ENCODE results near the gene CYB5B. TPM values are rescaled to one million over a fixed set of nuclear protein-coding genes. Genes with fewer than 3 reads are reported as not detected.
A peak's percentile ranks its signal among the peaks of the same experiment; 100 is the strongest.
"Not testable (repeated sequence)": the region's sequence is repeated elsewhere in the genome, so short reads cannot be mapped to it uniquely, and the experiment has no call there.

The CYB5B gene
- total RNA-seq, 1 donor from 2014 or later = 65.5 TPM

GRCh38 chr16:69435977-69436820 is 11.8 kb downstream of the CYB5B start:
- no peak for DNase-seq (ENCODE audit: missing footprints)
- peak; percentile 23 for ATAC-seq
- intact Hi-C loops (cut with DNase I) = no loop called here

GRCh38 chr16:69436896-69437295 is 12.5 kb downstream of the CYB5B start:
- intact Hi-C loops (cut with DNase I) = no loop called here
- ATAC-seq = no peak
- no peak for DNase-seq (ENCODE audit: missing footprints)

GRCh38 chr16:69438465-69438864 is 14.0 kb downstream of the CYB5B start:
- DNase-seq (ENCODE audit: missing footprints) (no peak), ATAC-seq (no peak)
- intact Hi-C loops (cut with DNase I) = no loop called here

DNA sequence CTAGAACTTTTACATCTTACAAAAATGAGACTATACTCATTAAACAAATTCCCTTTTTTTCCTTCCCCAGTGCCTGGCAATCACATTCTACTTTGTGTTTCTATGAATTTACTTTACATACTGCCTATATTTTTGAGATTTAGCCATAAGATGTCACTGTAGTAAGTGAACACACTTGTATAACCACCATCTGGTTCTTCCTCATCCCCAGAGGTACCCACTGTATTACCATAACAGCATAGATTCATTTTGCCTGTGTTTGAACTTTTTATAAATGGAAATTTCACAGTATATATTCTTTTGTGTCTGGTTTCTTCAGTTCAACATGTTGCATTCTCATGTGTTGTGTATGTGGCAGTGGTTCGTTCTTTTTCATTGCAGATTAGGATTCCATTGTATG is 15.8 kb downstream of the CYB5B start:
- intact Hi-C loops (cut with DNase I) = no loop called here
- no peak for ATAC-seq

GRCh38 chr16:69441030-69441429 is 16.6 kb downstream of the CYB5B start:
- DNase-seq (ENCODE audit: missing footprints); intact Hi-C loops (cut with DNase I); ATAC-seq: not testable (repeated sequence)

More for the DNA sequence above, 15.8 kb downstream of the CYB5B start:
- no peak for DNase-seq (ENCODE audit: missing footprints)

GRCh38 chr16:69443927-69444631 is 19.7 kb downstream of the CYB5B start:
- intact Hi-C loops (cut with DNase I) = no loop called here
- DNase-seq (ENCODE audit: missing footprints) (no peak), ATAC-seq (peak; percentile 78)

- no peak for DNase-seq (ENCODE audit: missing footprints)
- no peak for ATAC-seq
- intact Hi-C loops (cut with DNase I) = no loop called here
Measured at GRCh38 chr16:69444873-69445517, 20.6 kb downstream of the CYB5B start.

DNA sequence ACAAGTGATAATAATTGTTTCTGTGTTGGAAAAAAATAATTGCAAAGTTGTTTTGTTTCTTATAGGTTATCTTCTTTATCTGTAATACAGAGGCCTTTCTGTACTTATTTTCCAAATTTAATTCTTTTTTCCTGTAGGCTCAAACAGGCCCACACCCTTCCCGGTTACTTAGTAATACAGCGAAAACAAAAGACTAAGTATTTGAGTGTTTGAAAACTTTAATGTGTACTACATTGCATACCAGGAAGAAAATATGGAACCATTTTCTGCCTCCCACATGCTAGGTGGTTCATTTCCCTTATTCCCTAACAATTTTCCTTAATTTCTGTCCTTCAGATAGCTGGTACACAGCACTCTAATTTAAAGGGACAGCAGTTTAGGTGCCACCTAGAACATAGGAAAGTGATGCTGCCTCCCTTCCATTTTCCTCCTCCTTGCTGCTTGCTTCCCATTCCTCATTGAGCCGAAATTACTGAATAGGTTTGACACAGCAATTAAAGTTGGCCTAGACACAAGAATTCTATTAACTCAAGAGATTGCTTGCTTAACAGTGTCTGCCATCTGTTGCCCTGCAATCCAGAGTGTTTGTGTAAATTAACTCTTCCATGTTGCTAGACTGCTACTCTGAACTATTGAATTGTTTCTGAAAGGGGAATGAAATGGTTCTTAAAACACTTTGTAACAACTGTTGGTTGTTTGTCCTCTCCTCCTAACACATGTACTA is 24.2 kb downstream of the CYB5B start:
- intact Hi-C loops (cut with DNase I) = no loop called here
- ATAC-seq = peak; percentile 18
- DNase-seq (ENCODE audit: missing footprints) = no peak

- DNase-seq (ENCODE audit: missing footprints) (no peak), ATAC-seq (no peak)
- intact Hi-C loops (cut with DNase I) = no loop called here
Measured at GRCh38 chr16:69451166-69451565, 26.7 kb downstream of the CYB5B start.

- ATAC-seq = no peak
- intact Hi-C loops (cut with DNase I) = no loop called here
- DNase-seq (ENCODE audit: missing footprints) = no peak
Measured at GRCh38 chr16:69453936-69454335, 29.5 kb downstream of the CYB5B start.

GRCh38 chr16:69463876-69464275 is 39.5 kb downstream of the CYB5B start:
- no peak for ATAC-seq
- intact Hi-C loops (cut with DNase I) = no loop called here
- DNase-seq (ENCODE audit: missing footprints) = no peak

GRCh38 chr16:69465083-69465721 is 40.8 kb downstream of the CYB5B start:
- DNase-seq (ENCODE audit: missing footprints) (no peak), ATAC-seq (no peak)
- intact Hi-C loops (cut with DNase I) = no loop called here

- DNase-seq (ENCODE audit: missing footprints) (no peak), ATAC-seq (no peak)
- intact Hi-C loops (cut with DNase I) = no loop called here
Measured at GRCh38 chr16:69465881-69466280, 41.5 kb downstream of the CYB5B start.

DNA sequence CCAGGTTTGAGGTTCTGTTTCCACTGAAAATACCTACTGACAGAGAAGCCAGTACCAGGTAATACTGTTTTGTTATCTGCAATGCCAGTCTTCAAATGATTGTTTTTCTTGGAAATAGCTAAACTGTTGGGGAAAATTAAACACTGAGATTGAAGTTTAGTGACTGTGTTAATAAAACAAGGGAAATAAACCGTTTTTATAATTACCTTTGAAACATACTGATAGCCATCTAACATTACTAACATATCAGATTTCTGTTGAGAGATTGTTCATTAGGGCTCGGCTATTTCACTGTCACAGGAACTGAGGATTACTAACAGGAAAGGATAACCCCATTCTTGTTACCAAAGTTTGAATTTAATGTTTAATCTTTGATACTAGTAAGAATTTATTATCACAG is 42.1 kb downstream of the CYB5B start:
- no peak for DNase-seq (ENCODE audit: missing footprints)
- intact Hi-C loops (cut with DNase I) = no loop called here
- no peak for ATAC-seq

DNA sequence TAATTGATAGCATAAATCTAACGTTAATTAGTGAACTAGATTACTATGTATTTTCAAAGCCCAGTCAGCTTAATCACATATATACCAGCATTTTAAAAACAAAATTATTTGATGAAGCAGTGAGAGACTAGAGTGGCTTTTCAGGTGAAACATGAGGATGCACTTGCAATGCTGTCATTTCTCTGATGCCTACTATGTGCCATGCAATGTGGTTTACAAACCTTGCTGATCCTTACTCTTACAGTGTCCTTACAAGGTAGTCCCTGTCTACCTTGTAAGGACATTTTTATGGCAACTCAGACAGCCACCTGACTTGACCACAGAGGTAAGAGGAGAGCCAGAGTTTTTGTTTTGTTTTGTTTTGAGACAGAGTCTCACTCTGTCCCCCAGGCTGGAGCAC is 42.7 kb downstream of the CYB5B start:
- DNase-seq (ENCODE audit: missing footprints) = no peak
- ATAC-seq = no peak
- intact Hi-C loops (cut with DNase I) = no loop called here

GRCh38 chr16:69467531-69468204 is 43.2 kb downstream of the CYB5B start:
- ATAC-seq (no peak), DNase-seq (ENCODE audit: missing footprints) (no peak)
- intact Hi-C loops (cut with DNase I) = no loop called here

DNA sequence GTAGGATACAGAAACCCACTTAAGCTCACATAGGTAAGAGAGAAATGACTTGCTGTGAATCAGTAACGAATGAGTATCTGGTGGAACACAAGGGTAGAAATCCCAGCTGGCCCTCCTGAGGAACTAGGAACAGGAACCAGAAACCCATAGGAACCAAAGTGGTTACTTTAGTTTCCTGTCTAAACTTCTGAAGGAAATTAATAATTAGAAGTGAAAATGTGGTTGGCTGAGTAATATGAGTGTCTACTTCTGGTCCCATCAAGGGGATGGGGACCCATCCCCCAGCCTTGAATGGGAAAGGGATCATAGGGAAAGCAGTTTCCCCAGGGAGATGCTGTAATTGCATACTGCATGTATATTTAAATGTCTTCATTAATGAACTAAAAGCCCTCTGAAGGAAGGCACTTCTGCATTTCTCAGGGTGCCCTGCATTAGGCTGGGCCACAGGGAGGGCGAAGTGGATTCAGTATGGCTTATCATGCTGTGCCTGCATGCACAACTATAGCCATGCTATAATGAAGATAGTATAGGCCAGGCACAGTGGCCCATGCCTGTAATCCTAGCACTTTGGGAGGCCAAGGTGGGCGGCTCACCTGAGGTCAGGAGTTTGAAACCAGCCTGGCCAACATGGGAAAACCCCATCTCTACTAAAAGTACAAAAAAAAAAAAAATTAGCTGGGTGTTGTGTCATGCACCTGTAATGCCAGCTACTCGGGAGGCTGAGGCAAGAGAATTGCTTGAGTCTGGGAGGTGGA is 45.6 kb downstream of the CYB5B start:
- ATAC-seq = no peak
- intact Hi-C loops (cut with DNase I) = no loop called here
- no peak for DNase-seq (ENCODE audit: missing footprints)
